GM19023 (cell line): ENCODE measurements around the gene GALC.
A peak's percentile ranks its signal among the peaks of the same experiment; 100 is the strongest.

Source experiments
- ATAC-seq: cut with Tn5 transposase; IDR thresholded peaks from one replicate; pipeline ENCODE4 v1.9.1; 2021; ENCODE audit warnings: mild to moderate bottlenecking, moderate library complexity; ENCODE audit not compliant: unreplicated experiment

The GALC gene

GRCh38 chr14:87966816-87967215 is 26.2 kb downstream of the GALC start:
- no peak for ATAC-seq

- ATAC-seq, result no peak
Observed at GRCh38 chr14:87961246-87961645, 31.7 kb downstream of the GALC start.

DNA sequence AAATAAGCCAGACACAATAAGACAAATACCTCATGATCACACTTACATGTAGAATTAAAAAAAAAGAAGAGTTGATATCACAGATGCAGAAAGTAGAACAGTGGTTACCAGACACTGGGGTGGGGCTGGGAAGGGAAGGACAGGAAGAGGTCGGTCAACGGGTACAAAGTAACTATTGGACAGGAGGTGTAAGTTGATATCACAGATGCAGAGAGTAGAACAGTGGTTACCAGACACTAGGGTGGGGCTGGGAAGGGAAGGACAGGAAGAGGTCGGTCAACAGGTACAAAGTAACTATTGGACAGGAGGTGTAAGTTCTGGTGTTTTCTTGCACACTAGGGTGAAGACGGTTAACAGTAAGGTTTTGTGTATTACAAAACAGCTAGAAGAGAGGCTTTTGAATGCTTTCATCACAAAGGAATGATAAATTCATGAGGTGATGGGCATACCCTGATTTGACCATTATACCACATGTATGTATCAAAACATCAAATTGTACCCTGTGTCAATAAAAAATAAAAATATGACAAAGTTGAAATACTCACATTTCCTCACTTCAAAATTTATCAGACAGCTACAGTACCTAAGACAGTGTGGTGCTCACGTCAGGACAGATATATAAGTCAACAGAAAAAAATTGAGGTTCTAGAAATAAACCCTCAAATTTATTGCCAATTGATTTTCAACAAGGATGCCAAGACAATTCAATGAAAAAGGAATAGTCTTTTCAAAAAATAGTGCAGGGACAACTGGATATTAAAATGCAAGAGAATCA is 32.8 kb downstream of the GALC start:
- ATAC-seq, result no peak

GRCh38 chr14:87955501-87955900 is 37.5 kb downstream of the GALC start:
- ATAC-seq, result no peak

- peak; percentile 81 for ATAC-seq
Observed at GRCh38 chr14:87952307-87953094, 40.5 kb downstream of the GALC start.

- no peak for ATAC-seq
Observed at GRCh38 chr14:87944987-87945604, 47.9 kb downstream of the GALC start.

GRCh38 chr14:87940894-87941293 is 52.1 kb downstream of the GALC start:
- no peak for ATAC-seq

DNA sequence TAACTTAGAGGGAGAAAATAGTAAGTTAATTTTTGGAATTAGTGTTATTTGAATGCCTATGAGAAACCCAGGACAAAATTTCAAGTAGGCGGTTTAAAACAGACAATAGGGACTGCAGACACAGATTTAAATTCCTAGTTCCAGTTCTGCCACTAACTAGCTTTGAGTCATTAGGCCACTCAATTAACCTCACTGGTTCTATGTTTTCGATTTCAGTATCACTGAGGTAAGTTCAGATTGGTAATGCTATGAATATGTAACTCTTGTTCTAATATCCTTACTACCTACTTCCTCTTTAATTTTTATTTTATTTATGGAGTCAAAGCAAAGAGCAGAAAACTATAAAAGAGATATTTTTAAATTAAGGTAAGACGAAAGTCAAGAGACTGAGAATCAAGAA is 52.6 kb downstream of the GALC start:
- ATAC-seq, result peak; percentile 95

DNA sequence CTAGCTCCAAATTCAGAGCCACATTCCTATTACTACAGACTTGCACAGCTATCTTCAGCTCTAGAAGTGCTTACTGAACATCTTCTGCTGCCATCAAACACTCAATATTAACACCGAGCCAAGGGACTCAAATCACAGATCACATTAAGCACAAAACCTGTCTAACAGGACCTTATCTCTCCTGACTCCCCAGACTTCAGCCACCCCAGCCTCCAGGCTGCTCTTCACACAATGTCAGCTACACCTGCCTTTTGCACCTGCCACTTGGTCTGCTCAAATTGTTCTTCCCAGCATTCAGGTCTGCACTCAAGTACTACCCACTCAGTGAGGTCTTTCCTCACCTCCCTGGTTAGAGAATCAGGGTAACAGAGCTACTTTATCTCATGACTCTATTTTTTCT is 57.1 kb downstream of the GALC start:
- ATAC-seq, result no peak

- no peak for ATAC-seq
Observed at GRCh38 chr14:87935081-87935828, 57.7 kb downstream of the GALC start.

DNA sequence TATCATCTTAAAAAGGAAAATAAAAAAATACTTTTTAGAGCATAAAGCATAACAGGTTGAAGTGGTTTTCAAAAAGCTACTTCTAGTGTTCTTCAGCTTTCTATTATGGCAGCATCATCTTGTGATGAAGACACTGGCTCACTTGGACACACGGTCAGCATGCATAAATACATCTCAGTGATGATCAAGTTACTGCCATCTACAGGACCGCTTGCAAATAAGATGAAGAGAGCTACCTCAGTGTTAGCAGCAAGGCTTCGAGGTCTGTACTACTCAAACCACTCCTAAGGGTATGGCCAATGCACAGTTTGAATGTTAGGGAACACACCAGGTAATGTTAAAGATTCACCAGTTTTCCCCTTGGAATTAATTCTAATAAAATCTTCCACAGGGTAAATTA is 58.8 kb downstream of the GALC start:
- no peak for ATAC-seq

GRCh38 chr14:87916886-87917275 is 76.1 kb downstream of the GALC start:
- ATAC-seq, result no peak

- ATAC-seq, result no peak
Observed at GRCh38 chr14:87916103-87916885, 76.7 kb downstream of the GALC start.

DNA sequence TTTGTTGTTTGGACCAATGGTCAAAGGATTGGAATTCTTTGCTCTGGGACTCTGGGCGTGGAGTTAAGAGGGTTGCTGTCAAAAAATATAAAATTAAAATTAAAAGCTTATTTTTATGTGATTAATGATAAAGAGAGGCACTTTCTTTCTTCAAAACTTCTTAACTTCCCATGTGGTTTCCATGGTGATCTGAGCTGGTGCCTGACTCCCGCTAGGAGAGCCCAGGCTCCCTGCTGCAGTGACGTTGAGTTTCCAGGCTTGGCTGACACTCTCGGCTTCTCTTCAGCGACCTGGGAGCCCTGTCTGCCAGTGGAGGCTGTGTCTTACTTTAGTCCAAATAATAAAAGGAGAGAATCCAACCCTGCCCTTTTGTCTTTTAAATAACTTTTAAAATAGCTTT is 84.4 kb downstream of the GALC start:
- no peak for ATAC-seq

DNA sequence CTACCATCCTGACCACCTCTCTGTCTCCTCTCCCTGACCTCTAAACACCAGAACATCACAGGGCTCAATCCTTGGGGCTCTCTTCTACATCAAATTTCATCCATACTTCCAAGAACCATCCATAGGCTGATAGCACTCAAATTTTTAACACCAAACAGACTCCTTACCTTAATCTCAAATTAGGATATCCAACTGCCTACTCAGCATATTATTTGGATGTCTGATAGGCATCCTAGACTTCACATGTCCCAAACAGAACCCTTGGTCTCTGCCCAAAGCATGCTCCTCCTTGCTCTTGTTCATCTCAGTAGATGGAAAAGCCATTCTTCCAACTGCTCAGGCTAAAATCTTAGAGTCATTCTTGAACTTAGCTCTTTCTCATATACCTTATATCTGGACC is 91.3 kb downstream of the GALC start:
- ATAC-seq, result no peak

- ATAC-seq, result no peak
Observed at GRCh38 chr14:87901236-87901635, 91.7 kb downstream of the GALC start.

DNA sequence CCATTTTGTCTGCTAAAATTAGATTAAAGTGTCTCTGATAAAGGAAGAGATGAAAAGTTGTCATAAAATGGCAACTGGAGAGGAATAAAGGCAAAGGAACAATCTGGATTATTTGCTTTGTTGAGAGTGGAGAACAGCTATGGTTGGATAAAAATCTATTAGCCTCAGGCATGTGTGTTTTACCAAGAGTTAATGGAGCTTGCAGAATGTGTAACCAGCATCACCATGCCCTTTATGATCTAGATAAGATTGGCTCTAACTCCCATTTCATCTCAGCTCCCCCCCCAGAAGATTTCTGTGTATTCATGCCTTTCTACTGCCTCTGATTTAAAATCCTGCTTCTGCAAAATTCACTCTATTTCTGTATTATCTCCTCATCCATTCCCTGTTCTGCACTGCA is 93.8 kb downstream of the GALC start:
- ATAC-seq, result no peak

DNA sequence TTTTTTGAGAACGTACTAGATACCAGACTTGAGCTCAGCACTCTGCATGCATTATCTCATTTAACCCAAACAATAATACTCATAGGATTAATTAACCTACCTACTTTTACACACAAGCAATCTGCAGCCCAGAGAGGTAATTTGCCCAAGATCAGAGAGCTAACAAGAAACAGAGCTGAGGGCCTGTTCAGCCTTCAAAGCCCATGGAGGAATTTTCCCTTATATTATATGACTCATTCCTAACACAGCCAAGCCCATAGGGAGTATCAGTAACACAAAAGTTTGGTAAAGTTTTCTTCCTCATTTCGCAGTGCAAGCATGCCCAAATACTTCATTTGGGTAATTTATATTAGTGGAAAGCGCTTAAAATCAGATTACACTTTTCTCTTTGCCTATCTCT is 94.7 kb downstream of the GALC start:
- no peak for ATAC-seq

DNA sequence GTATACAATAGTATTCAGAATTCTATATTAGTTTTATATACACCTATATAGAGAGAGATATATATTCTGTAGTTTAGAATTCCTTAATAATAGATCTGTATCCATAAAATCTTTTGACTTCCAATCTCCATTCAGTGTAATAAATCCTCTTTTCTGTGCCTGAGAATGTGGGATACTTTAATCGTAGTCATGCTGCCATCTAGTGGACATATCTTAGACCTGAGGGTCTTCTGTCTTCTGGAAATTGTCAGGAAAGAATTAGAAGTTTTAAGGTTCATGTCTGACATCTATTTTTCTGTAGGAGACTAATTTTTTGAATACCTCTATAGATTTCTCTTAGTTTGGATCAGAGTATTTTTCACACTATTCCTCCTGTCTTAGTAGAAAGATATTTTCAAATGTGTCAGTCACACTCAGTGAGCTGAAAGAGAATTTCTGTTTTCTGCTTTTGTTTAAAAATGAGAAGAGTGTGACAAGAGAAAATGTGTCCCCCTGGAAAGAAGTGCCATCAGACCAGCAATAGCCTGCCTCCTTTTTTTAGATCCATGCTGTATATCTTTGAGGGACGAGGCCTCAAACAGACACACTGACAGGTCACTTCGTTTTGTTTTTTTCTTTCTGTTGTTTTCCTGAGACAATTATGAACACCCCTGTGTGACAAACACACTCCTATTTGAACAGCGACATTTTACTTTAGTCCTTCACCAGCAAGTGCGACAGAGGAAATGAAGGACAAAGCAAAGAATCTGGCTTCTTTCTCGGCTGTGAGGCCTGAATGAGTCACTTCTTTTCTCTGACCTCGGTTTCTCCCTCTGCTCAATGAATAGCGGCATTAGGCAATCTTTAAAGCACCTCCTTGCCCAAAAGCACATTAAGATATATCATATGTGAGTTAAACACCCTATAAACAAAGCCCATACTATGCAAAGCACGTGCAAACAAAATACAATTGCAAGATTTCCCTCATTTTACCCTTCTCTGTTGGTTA is 96.3 kb downstream of the GALC start:
- ATAC-seq, result no peak
